ENCODE measurements around the gene EIF3L. TPM values are rescaled to one million over a fixed set of nuclear protein-coding genes. Genes with fewer than 3 reads are reported as not detected.
A peak's percentile ranks its signal among the peaks of the same experiment; 100 is the strongest.

EIF3L gene
- total RNA-seq, 3 donors from 2014 or later, result 365 to 477 (median 414) TPM

GRCh38 chr22:37893583-37893983 lies 44.4 kb downstream of the EIF3L start:
- ATAC-seq (no peak), DNase-seq (no peak)
- Histone ChIP-seq H3K4me1 (ENCODE audit: low read depth) (no peaks in the 10 kb centered on the region), H3K4me3 (no peak overlapping the region), H3K9me3 (no peaks in the 10 kb centered on the region), H3K36me3 (ENCODE audit: low read depth) (no peaks in the 10 kb centered on the region)
- TF ChIP-seq, protein P1, sequence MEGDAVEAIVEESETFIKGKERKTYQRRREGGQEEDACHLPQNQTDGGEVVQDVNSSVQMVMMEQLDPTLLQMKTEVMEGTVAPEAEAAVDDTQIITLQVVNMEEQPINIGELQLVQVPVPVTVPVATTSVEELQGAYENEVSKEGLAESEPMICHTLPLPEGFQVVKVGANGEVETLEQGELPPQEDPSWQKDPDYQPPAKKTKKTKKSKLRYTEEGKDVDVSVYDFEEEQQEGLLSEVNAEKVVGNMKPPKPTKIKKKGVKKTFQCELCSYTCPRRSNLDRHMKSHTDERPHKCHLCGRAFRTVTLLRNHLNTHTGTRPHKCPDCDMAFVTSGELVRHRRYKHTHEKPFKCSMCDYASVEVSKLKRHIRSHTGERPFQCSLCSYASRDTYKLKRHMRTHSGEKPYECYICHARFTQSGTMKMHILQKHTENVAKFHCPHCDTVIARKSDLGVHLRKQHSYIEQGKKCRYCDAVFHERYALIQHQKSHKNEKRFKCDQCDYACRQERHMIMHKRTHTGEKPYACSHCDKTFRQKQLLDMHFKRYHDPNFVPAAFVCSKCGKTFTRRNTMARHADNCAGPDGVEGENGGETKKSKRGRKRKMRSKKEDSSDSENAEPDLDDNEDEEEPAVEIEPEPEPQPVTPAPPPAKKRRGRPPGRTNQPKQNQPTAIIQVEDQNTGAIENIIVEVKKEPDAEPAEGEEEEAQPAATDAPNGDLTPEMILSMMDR (IDR thresholded peaks at IDR 0.05), result no peak
- intact Hi-C loops (cut with DNase I, micrococcal nuclease), result no loop called here

DNA sequence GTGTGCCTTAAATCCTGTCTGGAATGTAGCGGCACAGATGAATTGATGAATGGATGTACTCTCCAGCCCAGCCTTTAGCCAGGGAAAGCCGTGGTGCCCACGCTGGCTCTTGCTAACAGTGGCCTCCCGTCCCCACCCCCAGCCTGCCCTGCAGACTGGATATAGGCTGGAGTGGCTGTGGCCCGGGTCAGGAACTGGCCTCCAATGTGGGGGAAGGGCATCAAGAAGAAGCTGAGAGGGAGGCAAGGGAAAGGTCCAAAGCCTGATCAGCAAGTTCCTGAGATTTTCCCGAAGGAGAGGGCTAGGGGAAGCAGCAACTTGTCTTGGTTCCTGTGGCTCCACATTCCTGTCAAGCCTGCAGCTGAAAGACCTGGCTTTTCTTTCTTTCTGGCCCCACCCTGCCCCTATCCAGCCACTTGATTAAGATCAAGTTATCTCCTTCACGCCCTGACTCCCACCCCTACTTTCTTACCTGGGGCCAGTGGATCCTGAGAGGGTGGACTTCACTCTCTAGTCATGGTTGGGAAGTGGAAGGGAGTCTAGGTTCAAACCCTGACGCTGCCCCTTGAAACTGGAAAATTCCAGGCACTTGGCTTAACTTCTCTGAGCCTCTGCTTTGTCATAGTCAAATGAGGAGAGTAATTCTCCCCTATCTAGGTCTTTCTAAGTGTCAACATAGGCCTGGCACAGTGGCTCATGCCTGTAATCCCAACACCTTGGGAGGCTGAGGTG lies 45.9 kb downstream of the EIF3L start:
- ATAC-seq (no peak), DNase-seq (no peak)
- intact Hi-C loops (cut with DNase I, micrococcal nuclease), result no loop called here
- H3K9me3 ChIP-seq, result no peaks in the 10 kb centered on the region
- TF ChIP-seq, protein P1 (IDR thresholded peaks at IDR 0.05), result no peak
- no peak overlapping the region for H3K4me3 ChIP-seq
- no peaks in the 10 kb centered on the region for H3K4me1 ChIP-seq (ENCODE audit: low read depth)
- H3K36me3 ChIP-seq (ENCODE audit: low read depth), result no peaks in the 10 kb centered on the region

DNA sequence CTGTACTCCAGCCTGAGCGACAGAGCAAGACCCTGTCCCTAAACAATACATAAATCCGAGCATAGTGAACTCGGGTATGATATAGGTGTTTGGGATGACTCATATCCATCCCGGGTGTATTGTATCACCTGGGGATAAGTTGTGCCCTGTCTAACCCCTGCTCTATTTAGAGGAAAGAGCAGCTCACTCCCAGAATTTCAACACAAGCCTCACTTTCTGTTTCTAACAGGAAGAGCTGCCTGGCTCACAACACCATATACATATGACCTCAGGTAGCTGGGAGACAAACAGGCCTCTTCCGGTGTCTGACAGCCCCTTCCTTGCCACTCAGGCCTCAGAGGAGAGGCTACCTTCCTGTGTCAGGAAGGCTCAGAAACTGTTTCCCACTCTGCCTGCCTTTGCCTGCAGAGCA lies 47.0 kb downstream of the EIF3L start:
- intact Hi-C loops (cut with DNase I, micrococcal nuclease), result no loop called here
- peak in 1 of 3 donors; percentile 51 for DNase-seq

GRCh38 chr22:37896939-37897338 lies 47.7 kb downstream of the EIF3L start:
- H3K36me3 ChIP-seq (ENCODE audit: low read depth), result no peaks in the 10 kb centered on the region
- intact Hi-C loops (cut with DNase I, micrococcal nuclease), result no loop called here
- no peak for ATAC-seq
- no peak for DNase-seq
- no peak overlapping the region for H3K4me3 ChIP-seq
- no peaks in the 10 kb centered on the region for H3K9me3 ChIP-seq
- TF ChIP-seq, protein P1 (IDR thresholded peaks at IDR 0.05), result no peak
- H3K4me1 ChIP-seq (ENCODE audit: low read depth), result no peaks in the 10 kb centered on the region

More for the DNA sequence above, 47.0 kb downstream of the EIF3L start:
- no peaks in the 10 kb centered on the region for H3K9me3 ChIP-seq
- no peaks in the 10 kb centered on the region for H3K36me3 ChIP-seq (ENCODE audit: low read depth)
- H3K4me3 ChIP-seq, result no peak overlapping the region
- no peaks in the 10 kb centered on the region for H3K4me1 ChIP-seq (ENCODE audit: low read depth)
- ATAC-seq, result peak; percentile 94
- TF ChIP-seq, protein P1 (IDR thresholded peaks at IDR 0.05), result no peak

DNA sequence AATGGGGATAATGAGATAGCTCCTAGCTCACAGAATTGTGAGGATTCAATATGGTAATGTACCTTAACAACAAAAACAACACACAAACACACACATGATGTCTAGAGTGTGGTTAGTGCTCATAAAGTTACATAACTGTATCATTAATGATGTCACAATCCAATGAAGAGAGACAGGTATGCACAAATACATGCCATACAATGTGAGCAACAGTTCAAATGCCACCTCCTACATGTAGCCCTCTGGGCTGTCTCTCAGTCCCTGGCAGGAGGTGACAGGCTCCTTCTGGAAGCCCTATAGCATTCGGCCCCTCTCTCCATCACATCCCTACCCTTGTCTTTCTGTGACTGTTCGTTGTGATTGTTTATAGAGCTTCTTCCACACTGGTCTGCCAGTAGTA lies 48.6 kb downstream of the EIF3L start:
- DNase-seq (no peak), ATAC-seq (no peak)

More for the DNA sequence above, 48.6 kb downstream of the EIF3L start:
- H3K4me3 ChIP-seq, result no peak overlapping the region
- H3K36me3 ChIP-seq (ENCODE audit: low read depth), result no peaks in the 10 kb centered on the region
- TF ChIP-seq, protein P1 (IDR thresholded peaks at IDR 0.05), result no peak
- intact Hi-C loops (cut with DNase I, micrococcal nuclease), result no loop called here
- H3K9me3 ChIP-seq, result no peaks in the 10 kb centered on the region
- no peaks in the 10 kb centered on the region for H3K4me1 ChIP-seq (ENCODE audit: low read depth)

Measured in mucosa of descending colon (tissue), 3 donors.